PC-9 (cell line): ENCODE data around the gene ZNF578. TPM values are rescaled to one million over a fixed set of nuclear protein-coding genes. Genes with fewer than 3 reads are reported as not detected.
"Not testable (repeated sequence)": the region's sequence is repeated elsewhere in the genome, so short reads cannot be mapped to it uniquely, and the experiment has no call there.

Experiments
- BruUV-seq: library from RNA; stranded (reverse); fragments of 400-500 nt; replicated peaks from 2 replicates; lab custom pipeline; 2021; lab: Mats Ljungman, UMichigan
- CTCF ChIA-PET: fragments of 300-600 bp; sonication (Branson Sonifier 250); formaldehyde crosslinking; loops from one replicate; lab custom pipeline; 2022; ENCODE audit warnings: antibody characterized with exemption; lab: Charles Lee
- POLR2A ChIA-PET: fragments of 300-600 bp; sonication (Branson Sonifier 250); formaldehyde crosslinking; loops from one replicate; lab custom pipeline; 2022; ENCODE audit warnings: antibody characterized with exemption; ENCODE audit not compliant: unreplicated experiment; lab: Charles Lee
- DNase-seq, 2 experiments: peaks; one replicate each; pipeline versions ENCODE4 v3.0.0 to v3.0.0-alpha.2; 2015 to 2022; ENCODE audit warnings: mixed read lengths in 1 of 2
- H2AFZ ChIP-seq: fragments of 200-600 bp; sonication (generic); 2 replicates; pipeline ENCODE4 v1.8.1; 2017; ENCODE audit warnings: antibody characterized with exemption
- H3F3A ChIP-seq: fragments of 200-600 bp; sonication (generic); 2 replicates; pipeline ENCODE4 v1.8.1; 2017; ENCODE audit warnings: antibody characterized with exemption, mild to moderate bottlenecking, low read depth; ENCODE audit not compliant: insufficient read depth
- H3K27ac ChIP-seq: fragments of 200-600 bp; sonication (generic); 2 replicates; pipeline ENCODE4 v1.6.1; 2016; ENCODE audit warnings: mixed run types
- H3K27me3 ChIP-seq: fragments of 200-600 bp; sonication (generic); 2 replicates; pipeline ENCODE4 v1.6.1; 2016; ENCODE audit warnings: low read depth, mixed run types; ENCODE audit not compliant: insufficient read depth
- H3K36me3 ChIP-seq: fragments of 200-600 bp; sonication (generic); 2 replicates; pipeline ENCODE4 v1.6.1; 2016; ENCODE audit warnings: low read depth, mixed run types
- H3K4me1 ChIP-seq: fragments of 200-600 bp; sonication (generic); replicated peaks from 2 replicates; pipeline ENCODE4 v1.6.1; 2016; ENCODE audit warnings: mixed run types; ENCODE audit not compliant: insufficient read depth
- H3K4me2 ChIP-seq: fragments of 200-600 bp; sonication (generic); 2 replicates; pipeline ENCODE4 v1.6.1; 2017; ENCODE audit warnings: mixed run types
- H3K4me3 ChIP-seq: fragments of 200-600 bp; sonication (generic); 2 replicates; pipeline ENCODE4 v1.6.1; 2016; ENCODE audit warnings: mixed run types
- H3K79me2 ChIP-seq: fragments of 200-600 bp; sonication (generic); 2 replicates; pipeline ENCODE4 v1.6.1; 2017; ENCODE audit warnings: low read depth, mixed run types
- H3K9me2 ChIP-seq: fragments of 200-600 bp; sonication (generic); 2 replicates; pipeline ENCODE4 v1.8.1; 2017; ENCODE audit warnings: mild to moderate bottlenecking; ENCODE audit not compliant: insufficient read depth
- H3K9me3 ChIP-seq: fragments of 200-600 bp; sonication (generic); 2 replicates; pipeline ENCODE4 v1.8.1; 2016; ENCODE audit warnings: low read depth; ENCODE audit not compliant: insufficient read depth
- H4K20me1 ChIP-seq: fragments of 200-600 bp; sonication (generic); 2 replicates; pipeline ENCODE4 v1.8.1; 2017; ENCODE audit not compliant: insufficient read depth
- EZH2 ChIP-seq: fragments of 200-600 bp; sonication (generic); IDR thresholded peaks from 2 replicates; pipeline ENCODE4 v1.8.0; 2017; ENCODE audit warnings: antibody characterized with exemption, low read depth
- intact Hi-C: fragments of 100-400 bp; cut with micrococcal nuclease; formaldehyde crosslinking; loops from one replicate; pipeline ENCODE4 v1.10.0; 2022; ENCODE audit not compliant: unreplicated experiment
- total RNA-seq: library from RNA; stranded (reverse); gene quantifications from 2 replicates; pipeline ENCODE4 v1.2.3, GENCODE V29; 2021
- TF ChIP-seq, protein P1 (sequence below): fragments of 200-600 bp; sonication (generic); conservative IDR thresholded peaks from 2 replicates; pipeline ENCODE4 v1.6.1; 2017; ENCODE audit warnings: mixed run types, antibody characterized with exemption, mild to moderate bottlenecking, moderate library complexity

ZNF578 gene
- total RNA-seq, 1 experiment from 2014 or later, result not detected

DNA sequence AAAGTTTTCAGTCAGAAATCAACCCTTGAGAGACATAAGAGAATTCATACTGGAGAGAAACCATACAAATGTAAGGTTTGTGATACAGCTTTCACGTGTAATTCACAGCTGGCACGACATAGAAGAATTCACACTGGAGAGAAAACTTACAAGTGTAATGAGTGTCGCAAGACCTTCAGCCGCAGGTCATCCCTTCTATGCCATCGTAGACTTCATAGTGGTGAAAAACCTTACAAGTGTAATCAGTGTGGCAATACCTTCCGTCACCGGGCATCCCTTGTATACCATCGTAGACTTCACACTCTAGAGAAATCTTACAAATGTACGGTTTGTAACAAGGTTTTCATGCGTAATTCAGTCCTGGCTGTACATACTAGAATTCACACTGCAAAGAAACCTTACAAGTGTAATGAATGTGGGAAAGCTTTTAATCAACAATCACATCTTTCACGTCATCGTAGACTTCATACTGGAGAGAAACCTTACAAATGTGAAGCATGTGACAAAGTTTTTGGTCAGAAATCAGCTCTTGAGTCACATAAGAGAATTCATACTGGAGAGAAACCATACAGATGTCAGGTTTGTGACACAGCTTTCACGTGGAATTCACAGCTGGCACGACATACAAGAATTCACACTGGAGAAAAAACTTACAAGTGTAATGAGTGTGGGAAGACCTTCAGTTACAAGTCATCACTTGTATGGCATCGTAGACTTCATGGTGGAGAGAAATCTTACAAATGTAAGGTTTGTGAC, 101.0 kb downstream of the ZNF578 start:
- TF ChIP-seq, protein P1, sequence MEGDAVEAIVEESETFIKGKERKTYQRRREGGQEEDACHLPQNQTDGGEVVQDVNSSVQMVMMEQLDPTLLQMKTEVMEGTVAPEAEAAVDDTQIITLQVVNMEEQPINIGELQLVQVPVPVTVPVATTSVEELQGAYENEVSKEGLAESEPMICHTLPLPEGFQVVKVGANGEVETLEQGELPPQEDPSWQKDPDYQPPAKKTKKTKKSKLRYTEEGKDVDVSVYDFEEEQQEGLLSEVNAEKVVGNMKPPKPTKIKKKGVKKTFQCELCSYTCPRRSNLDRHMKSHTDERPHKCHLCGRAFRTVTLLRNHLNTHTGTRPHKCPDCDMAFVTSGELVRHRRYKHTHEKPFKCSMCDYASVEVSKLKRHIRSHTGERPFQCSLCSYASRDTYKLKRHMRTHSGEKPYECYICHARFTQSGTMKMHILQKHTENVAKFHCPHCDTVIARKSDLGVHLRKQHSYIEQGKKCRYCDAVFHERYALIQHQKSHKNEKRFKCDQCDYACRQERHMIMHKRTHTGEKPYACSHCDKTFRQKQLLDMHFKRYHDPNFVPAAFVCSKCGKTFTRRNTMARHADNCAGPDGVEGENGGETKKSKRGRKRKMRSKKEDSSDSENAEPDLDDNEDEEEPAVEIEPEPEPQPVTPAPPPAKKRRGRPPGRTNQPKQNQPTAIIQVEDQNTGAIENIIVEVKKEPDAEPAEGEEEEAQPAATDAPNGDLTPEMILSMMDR, result no peak
- no peak for TF ChIP-seq EZH2
- CTCF ChIA-PET, result no interaction called here
- H2AFZ ChIP-seq, result no peak overlapping the region
- POLR2A ChIA-PET, result no interaction called here
- H3F3A ChIP-seq, result peaks cover 5% of the 10 kb centered on the region; the same call in 1 of the 2 replicates
- no peak overlapping the region for H3K27ac ChIP-seq
- H3K36me3 ChIP-seq, result peaks cover 53% of the 10 kb centered on the region
- no TSS peak for BruUV-seq
- H3K9me3 ChIP-seq, result peaks cover 84% of the 10 kb centered on the region
- no peaks in the 10 kb centered on the region for H3K27me3 ChIP-seq
- no peaks in the 10 kb centered on the region for H4K20me1 ChIP-seq
- H3K4me3 ChIP-seq, result 0 out of 2 replicates have a peak overlapping the region, but pooled peaks have one; percentile 28
- intact Hi-C loops, result no loop called here
- no peaks in the 10 kb centered on the region for H3K9me2 ChIP-seq
- DNase-seq, result no peak
- H3K4me2 ChIP-seq, result no peak overlapping the region
- no peaks in the 10 kb centered on the region for H3K79me2 ChIP-seq
- no peaks in the 10 kb centered on the region for H3K4me1 ChIP-seq

- H2AFZ ChIP-seq, result no peak overlapping the region
- H4K20me1 ChIP-seq, result no peaks in the 10 kb centered on the region
- no peak for TF ChIP-seq EZH2
- TF ChIP-seq, protein P1, result no peak
- no peaks in the 10 kb centered on the region for H3K4me1 ChIP-seq
- no TSS peak for BruUV-seq
- H3K27me3 ChIP-seq, result no peaks in the 10 kb centered on the region
- ChIA-PET CTCF (no interaction called here), POLR2A (no interaction called here)
- peaks cover 82% of the 10 kb centered on the region for H3K9me3 ChIP-seq
- H3K4me2 ChIP-seq, result no peak overlapping the region
- H3K9me2 ChIP-seq, result no peaks in the 10 kb centered on the region
- H3K4me3 ChIP-seq, result no peak overlapping the region
- H3F3A ChIP-seq, result peaks cover 5% of the 10 kb centered on the region; the same call in 1 of the 2 replicates
- no peak for DNase-seq
- no peaks in the 10 kb centered on the region for H3K79me2 ChIP-seq
- peaks cover 52% of the 10 kb centered on the region for H3K36me3 ChIP-seq
- H3K27ac ChIP-seq, result no peak overlapping the region
- intact Hi-C loops, result no loop called here
These were observed 104.1 kb downstream of the ZNF578 start for GRCh38 chr19:52557231-52557995.

DNA sequence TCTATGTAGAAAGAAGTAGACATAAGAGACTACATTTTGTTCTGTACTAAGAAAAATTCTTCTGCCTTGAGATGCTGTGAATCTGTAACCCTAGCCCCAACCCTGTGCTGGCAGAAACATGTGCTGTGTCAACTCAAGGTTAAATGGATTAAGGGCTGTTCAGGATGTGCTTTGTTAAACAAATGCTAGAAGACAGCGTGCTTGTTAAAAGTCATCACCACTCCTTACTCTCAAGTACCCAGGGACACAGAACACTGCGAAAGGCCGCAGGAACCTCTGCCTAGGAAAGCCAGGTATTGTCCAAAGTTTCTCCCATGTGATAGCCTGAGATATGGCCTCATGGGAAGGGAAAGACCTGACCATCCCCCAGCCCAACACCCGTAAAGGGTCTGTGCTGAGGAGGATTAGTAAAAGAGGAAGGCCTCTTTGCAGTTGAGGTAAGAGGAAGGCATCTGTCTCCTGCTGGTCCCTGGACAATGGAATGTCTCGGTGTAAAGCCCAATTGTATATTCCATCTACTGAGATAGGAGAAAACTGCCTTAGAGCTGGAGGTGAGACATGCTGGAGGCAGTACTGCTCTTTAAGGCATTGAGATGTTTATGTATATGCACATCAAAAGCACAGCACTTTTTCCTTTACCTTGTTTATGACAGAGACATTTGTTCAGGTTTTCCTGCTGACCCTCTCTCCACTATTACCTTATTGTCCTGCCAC, 105.5 kb downstream of the ZNF578 start:
- H2AFZ ChIP-seq, H3K4me1 ChIP-seq, BruUV-seq, H3K4me3 ChIP-seq, POLR2A ChIA-PET, H3K4me2 ChIP-seq, H3K27ac ChIP-seq, H4K20me1 ChIP-seq, CTCF ChIA-PET, H3K9me2 ChIP-seq, H3K27me3 ChIP-seq, H3K79me2 ChIP-seq, intact Hi-C loops, DNase-seq, H3F3A ChIP-seq: not testable (repeated sequence)
- peaks cover 42% of the 10 kb centered on the region for H3K36me3 ChIP-seq
- H3K9me3 ChIP-seq, result peaks cover 78% of the 10 kb centered on the region

GRCh38 chr19:52561611-52562010, 108.3 kb downstream of the ZNF578 start:
- H4K20me1 ChIP-seq, intact Hi-C loops: not testable (repeated sequence)
- peaks cover 27% of the 10 kb centered on the region for H3K36me3 ChIP-seq

More at GRCh38 chr19:52561611-52562010, 108.3 kb downstream of the ZNF578 start:
- H3K4me2 ChIP-seq, H3K4me1 ChIP-seq, H2AFZ ChIP-seq, H3K9me2 ChIP-seq, DNase-seq, BruUV-seq, CTCF ChIA-PET, H3F3A ChIP-seq, H3K27me3 ChIP-seq, H3K27ac ChIP-seq, H3K4me3 ChIP-seq, H3K79me2 ChIP-seq, POLR2A ChIA-PET: not testable (repeated sequence)
- H3K9me3 ChIP-seq, result peaks cover 73% of the 10 kb centered on the region
